ENCODE measurements around the gene SCAANT1.

The SCAANT1 gene

DNA sequence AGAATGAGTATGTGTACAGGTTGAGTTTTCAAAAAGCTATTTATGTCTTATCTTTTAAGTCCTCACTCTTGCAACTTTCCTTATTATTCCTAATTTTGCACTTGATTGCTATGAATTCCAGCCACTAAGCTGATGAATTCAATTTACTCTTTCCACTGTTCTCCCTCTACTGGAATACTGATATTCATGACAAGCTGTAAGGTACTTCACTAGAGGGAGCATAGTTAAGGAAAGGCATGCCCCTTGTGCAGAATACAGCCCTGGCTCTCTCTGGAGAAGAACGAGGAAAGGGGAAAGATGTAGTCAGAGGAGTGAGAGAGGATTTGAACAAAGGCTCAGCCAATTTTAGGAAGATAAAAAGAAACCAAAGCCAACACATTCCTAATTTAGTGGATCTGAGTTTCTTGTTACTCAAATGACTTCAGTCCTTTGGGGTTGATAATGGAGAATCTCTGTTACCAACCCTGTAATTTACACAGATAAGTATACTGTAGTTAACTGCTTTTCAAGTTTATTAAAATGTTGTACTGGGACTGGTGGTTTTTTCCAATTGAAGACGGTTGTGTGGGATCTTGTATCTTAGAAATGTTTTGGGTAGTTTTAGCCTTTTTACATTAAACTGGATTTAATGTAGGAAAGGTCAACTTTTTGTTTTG is 4.0 kb downstream of the SCAANT1 start:
- TF ChIP-seq, protein P1, sequence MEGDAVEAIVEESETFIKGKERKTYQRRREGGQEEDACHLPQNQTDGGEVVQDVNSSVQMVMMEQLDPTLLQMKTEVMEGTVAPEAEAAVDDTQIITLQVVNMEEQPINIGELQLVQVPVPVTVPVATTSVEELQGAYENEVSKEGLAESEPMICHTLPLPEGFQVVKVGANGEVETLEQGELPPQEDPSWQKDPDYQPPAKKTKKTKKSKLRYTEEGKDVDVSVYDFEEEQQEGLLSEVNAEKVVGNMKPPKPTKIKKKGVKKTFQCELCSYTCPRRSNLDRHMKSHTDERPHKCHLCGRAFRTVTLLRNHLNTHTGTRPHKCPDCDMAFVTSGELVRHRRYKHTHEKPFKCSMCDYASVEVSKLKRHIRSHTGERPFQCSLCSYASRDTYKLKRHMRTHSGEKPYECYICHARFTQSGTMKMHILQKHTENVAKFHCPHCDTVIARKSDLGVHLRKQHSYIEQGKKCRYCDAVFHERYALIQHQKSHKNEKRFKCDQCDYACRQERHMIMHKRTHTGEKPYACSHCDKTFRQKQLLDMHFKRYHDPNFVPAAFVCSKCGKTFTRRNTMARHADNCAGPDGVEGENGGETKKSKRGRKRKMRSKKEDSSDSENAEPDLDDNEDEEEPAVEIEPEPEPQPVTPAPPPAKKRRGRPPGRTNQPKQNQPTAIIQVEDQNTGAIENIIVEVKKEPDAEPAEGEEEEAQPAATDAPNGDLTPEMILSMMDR (IDR thresholded peaks at IDR 0.05), result no peak
- Histone ChIP-seq H3K27me3 (no peaks in the 10 kb centered on the region), H3K9me3 (no peaks in the 10 kb centered on the region), H3K36me3 (peaks cover 0 to 4% (median 0%) of the 10 kb centered on the region in 3 donors), H3K4me1 (peaks cover 0 to 37% (median 7%) of the 10 kb centered on the region in 4 donors), H3K27ac (peak overlapping the region in 1 of 2 donors; percentile 16), H3K4me3 (no peak overlapping the region)
- DNase-seq, result no peak
- intact Hi-C loops (cut with DNase I; ENCODE audit: low total_unique reads), result no loop called here

DNA sequence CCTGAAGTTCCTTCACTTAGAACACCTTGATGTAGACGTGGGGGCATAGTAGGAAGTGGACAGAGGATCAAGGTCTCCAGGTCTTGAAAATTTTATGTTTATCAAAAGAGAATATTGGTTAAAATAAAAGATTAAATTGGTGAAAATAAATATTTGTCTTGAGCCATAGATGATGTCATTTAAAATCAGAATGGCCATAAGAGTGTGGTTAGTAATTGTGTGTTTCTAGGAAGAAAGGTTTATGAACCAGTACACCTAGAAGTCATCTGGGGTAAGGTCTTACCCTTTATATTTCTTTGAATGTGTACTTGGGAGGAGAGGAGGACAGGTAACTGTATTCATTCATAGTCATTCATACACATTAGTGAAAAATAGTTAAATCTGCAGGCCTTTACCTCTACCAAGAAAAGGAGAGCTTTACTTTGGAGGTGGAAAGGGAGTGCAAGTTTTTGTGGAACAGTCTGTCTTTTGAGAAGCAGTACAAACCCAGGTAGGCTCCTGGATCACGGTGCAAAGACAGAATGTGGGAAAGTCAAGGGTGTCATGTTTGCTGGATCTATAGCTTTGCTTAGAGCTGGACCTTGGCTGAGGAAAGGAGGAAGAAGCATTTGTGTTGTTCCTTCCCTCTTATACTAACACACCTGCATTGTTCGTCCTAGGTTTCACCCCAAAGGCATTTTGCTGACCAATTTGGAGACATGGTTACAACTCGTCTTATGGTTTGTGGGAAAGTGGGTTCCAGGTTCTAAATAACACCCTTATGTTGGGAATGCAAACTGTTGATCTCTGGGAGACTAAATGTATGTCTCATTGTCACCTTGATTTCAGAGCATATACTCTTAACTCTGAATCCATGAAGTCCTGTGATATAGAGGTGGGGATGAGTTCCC is 6.2 kb downstream of the SCAANT1 start:
- Histone ChIP-seq H3K27me3 (no peaks in the 10 kb centered on the region), H3K4me1 (peaks cover 0 to 28% (median 1%) of the 10 kb centered on the region in 4 donors), H3K27ac (no peak overlapping the region), H3K9me3 (no peaks in the 10 kb centered on the region), H3K4me3 (no peak overlapping the region), H3K36me3 (peaks cover 0 to 4% (median 0%) of the 10 kb centered on the region in 3 donors)
- TF ChIP-seq, protein P1 (IDR thresholded peaks at IDR 0.05), result no peak
- intact Hi-C loops (cut with DNase I; ENCODE audit: low total_unique reads), result no loop called here
- DNase-seq, result no peak

DNA sequence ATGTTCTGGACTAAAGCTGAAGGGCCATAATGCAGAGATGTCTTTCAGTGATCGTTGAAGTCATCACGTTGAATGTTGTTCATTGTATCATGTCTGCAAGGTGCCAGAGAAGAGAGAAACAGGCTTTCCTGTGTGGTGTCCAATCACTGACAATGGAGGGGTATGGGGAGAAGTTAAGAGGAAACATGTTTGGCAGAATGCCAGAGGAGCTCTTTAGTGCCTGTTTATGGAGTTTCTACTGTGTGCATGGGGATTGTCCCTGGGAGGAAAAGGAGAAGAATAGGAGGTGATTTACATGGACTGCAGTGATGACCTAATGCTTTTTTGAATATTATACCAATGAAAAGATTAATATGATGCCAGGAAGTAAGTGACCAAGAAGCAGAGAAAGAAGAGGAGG is 11.7 kb downstream of the SCAANT1 start:
- H3K9me3 ChIP-seq, result no peaks in the 10 kb centered on the region
- H3K4me3 ChIP-seq, result no peak overlapping the region
- H3K4me1 ChIP-seq, result peaks cover 0 to 30% (median 5%) of the 10 kb centered on the region in 4 donors
- no peaks in the 10 kb centered on the region for H3K27me3 ChIP-seq
- no peak for DNase-seq
- H3K27ac ChIP-seq, result no peak overlapping the region
- TF ChIP-seq, protein P1 (IDR thresholded peaks at IDR 0.05), result no peak
- H3K36me3 ChIP-seq, result peaks cover 0 to 11% (median 2%) of the 10 kb centered on the region in 3 donors
- intact Hi-C loops (cut with DNase I; ENCODE audit: low total_unique reads), result no loop called here

DNA sequence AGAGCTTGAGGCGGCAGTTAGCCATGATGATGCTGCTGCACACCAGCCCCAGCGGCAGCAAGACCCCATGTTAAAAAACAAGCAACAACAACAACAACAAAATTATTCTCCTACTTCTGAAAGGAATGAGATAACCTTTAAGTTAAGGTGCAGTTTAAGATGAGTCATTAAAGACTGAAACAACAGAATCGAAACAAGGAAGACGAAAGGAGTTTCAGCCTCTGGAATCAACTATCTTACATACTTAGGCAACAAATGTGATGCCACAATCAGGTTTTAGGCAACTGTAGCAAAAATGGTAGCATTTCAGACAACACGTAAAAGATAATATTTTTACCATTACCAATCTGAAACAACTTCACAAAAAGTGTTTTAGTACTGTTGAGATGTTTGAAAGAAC is 12.2 kb downstream of the SCAANT1 start:
- Histone ChIP-seq H3K9me3 (no peaks in the 10 kb centered on the region), H3K27ac (no peak overlapping the region), H3K4me3 (no peak overlapping the region), H3K4me1 (peaks cover 0 to 34% (median 6%) of the 10 kb centered on the region in 4 donors), H3K36me3 (peaks cover 0 to 11% (median 0%) of the 10 kb centered on the region in 3 donors), H3K27me3 (no peaks in the 10 kb centered on the region)
- intact Hi-C loops (cut with DNase I; ENCODE audit: low total_unique reads), result no loop called here
- DNase-seq, result no peak
- TF ChIP-seq, protein P1 (IDR thresholded peaks at IDR 0.05), result no peak

DNA sequence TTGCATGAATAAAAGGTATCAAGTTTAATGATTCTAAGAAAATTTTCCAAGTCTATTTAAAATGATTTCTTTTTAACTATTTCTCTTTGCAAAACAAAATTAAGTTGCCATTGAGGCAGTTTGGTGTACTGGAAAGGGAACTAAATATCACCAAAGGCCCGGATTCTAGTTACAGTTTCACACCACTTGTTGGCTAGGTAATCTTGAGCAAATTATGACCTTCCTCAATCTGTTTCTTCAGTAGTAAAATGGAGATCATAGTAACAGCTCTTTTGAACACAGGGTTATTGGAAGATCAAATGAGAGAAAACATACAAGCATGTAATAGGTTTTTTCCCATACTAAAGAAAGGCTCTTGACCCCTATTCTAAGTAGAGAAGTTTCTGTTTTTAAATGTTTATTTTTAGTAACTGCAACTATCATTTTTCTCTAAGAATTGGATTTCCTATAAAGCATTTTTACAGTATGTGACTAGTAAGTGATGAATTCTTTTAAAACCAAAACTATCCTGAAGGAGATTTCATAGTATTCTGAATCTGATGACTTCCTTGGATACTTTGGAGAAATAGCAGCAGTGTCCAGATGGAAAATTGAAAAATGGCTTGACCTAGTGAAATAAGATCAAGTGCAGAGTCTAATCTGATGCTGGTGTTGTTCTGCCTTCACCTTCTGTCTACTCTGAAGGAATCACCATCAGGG is 15.7 kb downstream of the SCAANT1 start:
- Histone ChIP-seq H3K4me1 (peaks cover 0 to 42% (median 10%) of the 10 kb centered on the region in 4 donors), H3K4me3 (no peak overlapping the region), H3K27me3 (no peaks in the 10 kb centered on the region), H3K36me3 (peaks cover 0 to 11% (median 4%) of the 10 kb centered on the region in 3 donors), H3K9me3 (no peaks in the 10 kb centered on the region), H3K27ac (no peak overlapping the region)
- TF ChIP-seq, protein P1 (IDR thresholded peaks at IDR 0.05), result no peak
- intact Hi-C loops (cut with DNase I; ENCODE audit: low total_unique reads), result no loop called here
- no peak for DNase-seq

Data from tibial artery (tissue), 4 donors.